Endodermal cell (in vitro differentiated cells): Measurements from ENCODE around the gene NT5E. TPM values are rescaled to one million over a fixed set of nuclear protein-coding genes. Genes with fewer than 3 reads are reported as not detected.

Experiments
- DNase-seq: peaks from one replicate; pipeline ENCODE4 v3.0.0-alpha.2; 2017
- H3K27ac ChIP-seq: 2 replicates; pipeline ENCODE4 v1.5.1; 2013; ENCODE audit warnings: mild to moderate bottlenecking, low read depth, low read length, moderate library complexity
- H3K27me3 ChIP-seq: 2 replicates; pipeline ENCODE4 v1.6.1; 2013; ENCODE audit warnings: mild to moderate bottlenecking, low read length, moderate library complexity; ENCODE audit not compliant: insufficient read depth, control insufficient read depth, poor library complexity, severe bottlenecking
- H3K36me3 ChIP-seq: 2 replicates; pipeline ENCODE4 v1.7.0; 2013; ENCODE audit warnings: mild to moderate bottlenecking, low read length, moderate library complexity; ENCODE audit not compliant: control insufficient read depth, insufficient read depth
- H3K4me1 ChIP-seq: one replicate; pipeline ENCODE4 v1.7.0; 2013; ENCODE audit warnings: low read length; ENCODE audit not compliant: control insufficient read depth, insufficient read depth
- H3K4me3 ChIP-seq: 2 replicates; pipeline ENCODE4 v1.5.1; 2013; ENCODE audit warnings: mild to moderate bottlenecking, low read length, moderate library complexity
- H3K9ac ChIP-seq: 2 replicates; pipeline ENCODE4 v1.6.1; 2013; ENCODE audit warnings: mild to moderate bottlenecking, low read length, moderate library complexity; ENCODE audit not compliant: poor library complexity, severe bottlenecking; ENCODE audit errors: extremely low read depth
- H3K9me3 ChIP-seq: 2 replicates; pipeline ENCODE4 v1.6.1; 2013; ENCODE audit warnings: mild to moderate bottlenecking, low read length, moderate library complexity; ENCODE audit not compliant: control insufficient read depth
- H3K27ac Mint-ChIP-seq: 2 replicates; pipeline ENCODE4 v1.8.0; 2020; ENCODE audit warnings: mixed read lengths
- H3K27me3 Mint-ChIP-seq: 2 replicates; pipeline ENCODE4 v1.8.0; 2021; ENCODE audit warnings: mild to moderate bottlenecking, mixed read lengths; ENCODE audit not compliant: insufficient read depth
- H3K36me3 Mint-ChIP-seq: 2 replicates; pipeline ENCODE4 v1.8.0; 2020; ENCODE audit warnings: low read depth, mixed read lengths
- H3K4me1 Mint-ChIP-seq: 2 replicates; pipeline ENCODE4 v1.8.0; 2020; ENCODE audit warnings: mixed read lengths
- H3K4me3 Mint-ChIP-seq: 2 replicates; pipeline ENCODE4 v1.8.0; 2020; ENCODE audit warnings: mild to moderate bottlenecking, moderate library complexity, mixed read lengths
- H3K9me3 Mint-ChIP-seq: 2 replicates; pipeline ENCODE4 v1.8.0; 2020; ENCODE audit warnings: mild to moderate bottlenecking, mixed read lengths
- WGBS, 2 experiments: methylation state at CpG; one replicate each; pipeline versions ENCODE4 v1.1.5 to v1.1.7; 2013; ENCODE audit warnings: missing lambda C conversion rate in 2 of 2, mixed read lengths in 1 of 2; ENCODE audit not compliant: insufficient coverage in 1 of 2, insufficient read length in 1 of 2; 5-methylcytosine and 5-hydroxymethylcytosine counted together
- total RNA-seq, 2 donors: library from RNA; stranded (reverse); fragmentation: NEBNext Ultra II Directional in 1 of 2; extraction: Animal tissue kit (Norgen Biotek cat#: 25700) in 1 of 2; gene quantifications; 2 replicates in 1 of 2; 3 replicates in 1 of 2; pipeline ENCODE4 v1.2.1, GENCODE V29; 2021
- TF ChIP-seq, protein P1 (sequence below): fragments of 200-600 bp; sonication (generic); conservative IDR thresholded peaks from 2 replicates; pipeline ENCODE4 v1.5.0; 2021; ENCODE audit warnings: antibody characterized with exemption, mild to moderate bottlenecking

Gene NT5E
- total RNA-seq, 2 donors from 2014 or later, result 0.33 to 0.75 TPM

DNA sequence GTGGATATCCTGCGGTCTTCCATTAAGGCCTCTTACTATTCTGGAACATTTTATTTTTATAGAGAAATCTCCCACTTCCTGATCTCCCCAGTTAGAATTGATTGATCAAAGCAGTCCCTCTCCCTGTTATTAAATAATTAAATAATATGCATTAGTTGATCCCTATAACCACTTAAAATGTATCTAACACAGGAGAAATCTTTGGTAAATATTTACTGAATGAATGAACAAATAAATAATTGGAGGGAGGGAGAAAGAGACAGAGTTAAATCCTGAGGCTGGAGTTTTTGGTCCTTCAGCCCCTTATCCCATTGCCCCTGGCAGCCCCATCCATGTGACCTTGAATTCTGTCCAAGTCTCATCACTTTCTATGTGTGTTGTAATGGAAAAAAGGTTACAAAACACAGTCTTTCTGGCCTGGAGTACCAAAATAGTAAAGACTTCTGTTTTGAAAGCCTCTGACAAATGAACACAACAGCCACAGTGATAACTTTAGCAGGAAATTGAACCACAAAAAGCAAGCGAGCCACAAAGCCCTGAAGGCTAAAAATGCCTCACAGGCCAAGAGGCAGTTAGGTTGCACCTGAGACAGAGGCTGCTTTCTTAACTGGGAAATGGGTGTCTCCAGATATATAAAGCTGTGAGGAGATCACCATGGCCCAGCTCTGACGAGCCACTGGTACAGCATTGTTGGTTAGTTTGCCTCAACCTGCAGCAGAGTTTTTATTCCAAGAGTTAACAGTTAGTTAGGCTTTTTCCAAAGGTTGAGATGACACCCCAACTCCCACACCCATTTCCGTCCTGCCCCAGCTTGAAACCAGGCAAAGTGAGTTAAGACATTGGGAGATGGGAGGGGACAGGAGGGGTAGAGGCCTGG lies 11.3 kb downstream of the NT5E start:
- no peak overlapping the region for H3K4me3 Mint-ChIP-seq
- H3K4me1 ChIP-seq, result no peaks in the 10 kb centered on the region
- H3K27ac Mint-ChIP-seq, result no peak overlapping the region
- peaks cover 25% of the 10 kb centered on the region for H3K4me1 Mint-ChIP-seq
- no peaks in the 10 kb centered on the region for H3K36me3 ChIP-seq
- H3K9me3 ChIP-seq, result no peaks in the 10 kb centered on the region
- H3K27me3 Mint-ChIP-seq, result peaks cover 5% of the 10 kb centered on the region
- no peaks in the 10 kb centered on the region for H3K36me3 Mint-ChIP-seq
- H3K9me3 Mint-ChIP-seq, result no peaks in the 10 kb centered on the region
- WGBS, 2 experiments, result 92 to 100% methylated on average over 2 to 3 of the region's 4 CpGs
- no peak overlapping the region for H3K27ac ChIP-seq
- H3K27me3 ChIP-seq, result no peaks in the 10 kb centered on the region
- TF ChIP-seq, protein P1, sequence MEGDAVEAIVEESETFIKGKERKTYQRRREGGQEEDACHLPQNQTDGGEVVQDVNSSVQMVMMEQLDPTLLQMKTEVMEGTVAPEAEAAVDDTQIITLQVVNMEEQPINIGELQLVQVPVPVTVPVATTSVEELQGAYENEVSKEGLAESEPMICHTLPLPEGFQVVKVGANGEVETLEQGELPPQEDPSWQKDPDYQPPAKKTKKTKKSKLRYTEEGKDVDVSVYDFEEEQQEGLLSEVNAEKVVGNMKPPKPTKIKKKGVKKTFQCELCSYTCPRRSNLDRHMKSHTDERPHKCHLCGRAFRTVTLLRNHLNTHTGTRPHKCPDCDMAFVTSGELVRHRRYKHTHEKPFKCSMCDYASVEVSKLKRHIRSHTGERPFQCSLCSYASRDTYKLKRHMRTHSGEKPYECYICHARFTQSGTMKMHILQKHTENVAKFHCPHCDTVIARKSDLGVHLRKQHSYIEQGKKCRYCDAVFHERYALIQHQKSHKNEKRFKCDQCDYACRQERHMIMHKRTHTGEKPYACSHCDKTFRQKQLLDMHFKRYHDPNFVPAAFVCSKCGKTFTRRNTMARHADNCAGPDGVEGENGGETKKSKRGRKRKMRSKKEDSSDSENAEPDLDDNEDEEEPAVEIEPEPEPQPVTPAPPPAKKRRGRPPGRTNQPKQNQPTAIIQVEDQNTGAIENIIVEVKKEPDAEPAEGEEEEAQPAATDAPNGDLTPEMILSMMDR, result no peak
- no peak overlapping the region for H3K9ac ChIP-seq
- H3K4me3 ChIP-seq, result no peak overlapping the region
- DNase-seq, result no peak

DNA sequence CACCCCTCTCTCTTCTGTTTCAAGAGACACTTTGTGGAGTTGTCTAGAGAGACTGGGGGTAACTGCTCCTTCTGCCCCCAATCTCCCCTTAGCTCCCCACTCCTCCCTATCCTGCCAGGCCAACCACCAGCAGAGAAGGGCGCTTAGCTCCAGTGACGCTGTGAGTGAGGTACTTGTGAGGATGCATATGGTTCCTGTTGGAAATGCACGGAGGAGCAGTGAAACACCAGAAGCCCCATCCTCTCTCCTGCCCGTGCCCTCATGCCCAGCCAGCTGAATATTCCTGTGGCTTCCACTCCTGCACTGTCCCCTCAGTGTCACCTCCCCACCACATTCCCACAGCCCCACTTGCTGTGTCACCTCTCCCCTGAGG lies 11.9 kb downstream of the NT5E start:
- Histone ChIP-seq H3K9ac (no peak overlapping the region), H3K27me3 (no peaks in the 10 kb centered on the region), H3K9me3 (no peaks in the 10 kb centered on the region), H3K36me3 (no peaks in the 10 kb centered on the region), H3K4me1 (no peaks in the 10 kb centered on the region), H3K4me3 (no peak overlapping the region), H3K27ac (no peak overlapping the region)
- H3K4me1 Mint-ChIP-seq, result peaks cover 21% of the 10 kb centered on the region
- WGBS, 2 experiments, result 92% methylated on average over 4 of the region's 4 CpGs; no CpG with 5 or more reads in 1 of the 2 experiments
- no peak overlapping the region for H3K4me3 Mint-ChIP-seq
- H3K9me3 Mint-ChIP-seq, result no peaks in the 10 kb centered on the region
- no peaks in the 10 kb centered on the region for H3K27me3 Mint-ChIP-seq
- no peak overlapping the region for H3K27ac Mint-ChIP-seq
- peak; percentile 33 for DNase-seq
- no peaks in the 10 kb centered on the region for H3K36me3 Mint-ChIP-seq
- TF ChIP-seq, protein P1, result no peak

DNA sequence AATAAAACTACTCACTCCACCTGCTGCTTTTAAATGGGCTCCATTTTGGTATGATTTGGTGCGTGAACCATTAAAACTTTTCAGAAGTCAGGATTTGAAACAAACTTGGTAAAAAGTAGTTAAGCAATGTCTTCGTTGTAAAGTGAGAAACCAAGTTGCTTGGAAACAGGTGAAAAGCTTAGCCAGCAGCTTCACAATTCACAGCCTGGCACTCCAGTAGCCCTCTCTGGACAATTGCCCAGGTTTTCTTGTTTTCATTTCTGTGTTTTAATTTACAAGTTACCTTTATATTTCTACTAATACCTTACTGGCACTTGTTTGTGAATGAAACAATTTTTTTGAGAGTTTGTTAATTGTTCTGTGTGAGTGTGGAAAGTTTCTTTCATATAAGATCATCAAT lies 12.8 kb downstream of the NT5E start:
- TF ChIP-seq, protein P1, result no peak
- H3K27me3 ChIP-seq, result no peaks in the 10 kb centered on the region
- Mint-ChIP-seq H3K4me1 (peaks cover 13% of the 10 kb centered on the region), H3K36me3 (no peaks in the 10 kb centered on the region), H3K27me3 (no peaks in the 10 kb centered on the region), H3K27ac (no peak overlapping the region), H3K4me3 (no peak overlapping the region), H3K9me3 (no peaks in the 10 kb centered on the region)
- no peaks in the 10 kb centered on the region for H3K4me1 ChIP-seq
- WGBS, 2 experiments, result 95% methylated on average over 2 of the region's 2 CpGs
- no peaks in the 10 kb centered on the region for H3K36me3 ChIP-seq
- H3K9ac ChIP-seq, result no peak overlapping the region
- no peak overlapping the region for H3K27ac ChIP-seq
- no peak for DNase-seq
- H3K4me3 ChIP-seq, result no peak overlapping the region
- H3K9me3 ChIP-seq, result no peaks in the 10 kb centered on the region
